HG03039 (cell line): ENCODE results near the gene PLCXD3.

Experiments
- ATAC-seq: cut with Tn5 transposase; IDR thresholded peaks from one replicate; pipeline ENCODE4 v1.9.1; 2021; ENCODE audit warnings: mild to moderate bottlenecking, moderate library complexity; ENCODE audit not compliant: unreplicated experiment

Gene PLCXD3

GRCh38 chr5:41510176-41510831 lies at the start of gene PLCXD3:
Gene PLCXD3 (minus strand): TSS chr5:41510601. CDS start chr5:41510526, 75 bp downstream.
- ATAC-seq = no peak

GRCh38 chr5:41559184-41559583 lies 48.8 kb upstream of the PLCXD3 start:
- no peak for ATAC-seq

- ATAC-seq = no peak
These were observed 47.9 kb upstream of the PLCXD3 start for GRCh38 chr5:41558295-41558694.

DNA sequence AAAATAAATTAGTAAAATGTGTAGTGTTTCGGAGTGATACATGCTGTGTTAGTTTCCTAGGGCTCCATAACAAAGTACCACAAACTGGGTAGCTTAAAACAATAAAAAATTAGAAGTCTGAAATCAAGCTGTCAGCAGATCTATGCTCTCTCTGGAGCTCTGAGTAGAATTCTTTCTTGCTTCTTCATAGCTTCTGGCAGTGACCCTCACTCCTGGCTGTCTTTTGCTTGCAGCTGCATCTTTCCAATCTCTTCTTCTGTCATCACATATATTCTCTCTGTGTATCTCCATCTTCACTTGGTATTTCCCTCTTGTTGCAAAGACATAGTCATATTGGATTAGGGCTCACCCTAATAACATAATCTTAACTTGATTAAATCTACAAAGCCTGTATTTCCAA lies 37.6 kb upstream of the PLCXD3 start:
- no peak for ATAC-seq

- no peak for ATAC-seq
These were observed 31.8 kb upstream of the PLCXD3 start for GRCh38 chr5:41542183-41542582.

DNA sequence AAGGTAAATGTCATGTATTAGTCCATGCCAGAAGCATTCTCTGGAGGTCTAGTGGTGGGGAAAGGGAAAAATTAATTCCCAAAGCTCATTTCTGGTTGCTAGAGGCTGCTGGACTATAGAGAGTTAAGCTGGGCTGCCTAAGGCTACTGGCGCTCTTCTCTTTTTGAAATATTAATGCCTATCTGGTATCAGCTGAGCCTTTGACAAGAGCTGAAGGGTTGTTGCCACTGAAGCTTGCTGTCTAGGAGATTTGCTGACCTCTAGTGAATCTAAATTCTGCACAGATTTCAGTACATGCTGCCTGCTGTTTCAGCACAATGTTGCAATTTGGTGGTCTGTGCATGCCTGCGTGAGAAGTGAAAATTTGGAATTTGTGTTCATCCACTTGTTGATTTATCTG lies 29.1 kb upstream of the PLCXD3 start:
- ATAC-seq = no peak

DNA sequence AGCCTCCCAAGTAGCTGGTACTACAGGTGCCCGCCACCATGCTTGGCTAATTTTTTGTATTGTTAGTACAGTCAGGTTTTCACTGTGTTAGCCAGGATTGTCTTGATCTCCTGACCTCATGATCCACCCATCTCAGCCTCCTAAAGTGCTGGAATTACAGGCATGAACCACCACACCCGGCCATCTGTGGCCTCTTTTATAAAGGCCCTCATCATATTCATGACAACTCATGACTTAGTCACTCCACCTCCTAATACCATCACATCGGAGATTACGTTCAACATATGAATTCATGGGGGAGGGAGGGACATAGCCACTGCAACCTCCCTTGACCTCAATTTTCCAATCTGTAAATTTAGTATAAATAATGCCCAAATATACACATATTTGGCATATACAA lies 27.2 kb upstream of the PLCXD3 start:
- ATAC-seq = no peak

GRCh38 chr5:41532485-41532884 lies 22.1 kb upstream of the PLCXD3 start:
- no peak for ATAC-seq

- ATAC-seq = no peak
These were observed 16.9 kb upstream of the PLCXD3 start for GRCh38 chr5:41527201-41527779.

DNA sequence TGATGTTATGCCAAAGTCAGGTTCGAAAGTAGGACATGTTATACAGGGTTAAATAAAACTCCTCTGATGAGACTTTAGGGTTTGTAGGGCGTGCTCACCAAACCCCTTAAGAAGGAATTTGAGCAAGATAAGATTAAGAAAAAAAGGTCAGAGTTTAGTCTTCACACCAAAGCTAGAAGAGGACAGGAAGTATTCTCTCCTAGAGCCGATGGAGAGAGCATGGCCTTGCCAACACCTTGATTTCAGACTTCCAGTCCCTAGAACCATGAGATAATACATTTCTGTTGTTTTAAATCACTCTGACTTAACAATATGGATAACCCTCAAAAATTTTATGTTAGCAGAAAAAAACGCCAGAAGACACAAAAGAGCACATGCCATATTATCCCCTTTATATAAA lies 16.3 kb upstream of the PLCXD3 start:
- no peak for ATAC-seq

GRCh38 chr5:41524174-41524573 lies 13.8 kb upstream of the PLCXD3 start:
- no peak for ATAC-seq

- ATAC-seq = no peak
These were observed 11.9 kb upstream of the PLCXD3 start for GRCh38 chr5:41522193-41522786.

DNA sequence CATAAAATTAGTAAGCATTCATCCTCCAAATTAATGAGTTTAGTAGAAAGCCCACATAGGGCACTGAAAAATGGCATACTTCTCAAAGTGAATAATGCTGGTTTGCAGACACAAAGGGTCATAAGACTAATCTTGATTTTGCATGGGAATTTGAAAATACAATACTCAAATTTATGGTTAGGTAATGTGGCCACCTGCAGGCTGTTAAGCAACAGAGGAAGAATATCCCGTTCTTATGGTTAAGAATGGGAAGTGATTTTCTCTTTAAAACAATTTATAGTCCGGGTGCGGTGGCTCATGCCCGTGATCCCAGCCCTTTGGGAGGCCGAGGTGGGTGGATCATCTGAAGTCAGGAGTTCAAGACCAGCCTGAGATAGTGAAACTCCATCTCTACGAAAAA lies 9.4 kb upstream of the PLCXD3 start:
- no peak for ATAC-seq

GRCh38 chr5:41517909-41518308 lies 7.5 kb upstream of the PLCXD3 start:
- no peak for ATAC-seq

GRCh38 chr5:41511241-41511640 lies 840 bp upstream of the PLCXD3 start:
- ATAC-seq = no peak

DNA sequence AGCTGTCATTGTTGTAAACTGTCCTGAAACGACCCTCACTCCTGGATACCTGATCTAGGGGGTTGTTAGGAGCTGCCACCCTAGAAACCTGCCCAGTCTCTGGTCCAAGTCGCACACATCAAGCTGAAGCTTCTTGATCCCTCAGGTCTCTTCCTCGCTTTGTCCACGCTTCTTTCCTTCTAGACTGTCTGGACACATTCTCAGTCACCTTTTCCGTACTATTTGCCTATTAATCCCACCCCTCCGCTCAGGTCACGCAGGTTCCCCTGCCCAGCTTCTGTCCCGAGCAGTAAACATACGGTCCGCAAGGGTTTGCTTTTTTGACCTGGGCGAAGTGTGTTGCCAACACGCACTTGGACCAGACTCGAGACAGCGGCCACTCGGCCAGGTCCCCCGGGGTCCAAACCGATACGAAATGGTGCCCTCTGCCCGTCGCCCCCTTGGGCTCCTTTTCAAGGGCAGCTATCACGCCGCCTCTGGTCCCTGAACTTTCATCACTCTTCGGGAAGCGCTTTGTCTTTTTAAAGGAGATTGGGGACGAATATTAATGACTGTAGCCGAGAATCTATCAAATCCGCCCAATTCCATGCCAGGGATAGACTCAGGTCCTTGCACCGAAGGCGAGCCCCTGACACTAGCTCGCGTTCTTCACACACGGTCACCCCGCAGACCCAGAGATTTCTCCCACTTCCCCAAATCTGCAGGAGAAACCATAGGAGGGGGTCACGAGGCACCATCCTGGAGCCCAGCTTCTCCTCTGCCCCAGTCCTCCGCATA lies 814 bp downstream of the PLCXD3 start:
- no peak for ATAC-seq

GRCh38 chr5:41508696-41509398 lies 1.6 kb downstream of the PLCXD3 start:
- no peak for ATAC-seq

GRCh38 chr5:41508186-41508585 lies 2.2 kb downstream of the PLCXD3 start:
- ATAC-seq = no peak

GRCh38 chr5:41507501-41507900 lies 2.9 kb downstream of the PLCXD3 start:
- ATAC-seq = no peak

- no peak for ATAC-seq
These were observed 6.5 kb downstream of the PLCXD3 start for GRCh38 chr5:41503860-41504259.

DNA sequence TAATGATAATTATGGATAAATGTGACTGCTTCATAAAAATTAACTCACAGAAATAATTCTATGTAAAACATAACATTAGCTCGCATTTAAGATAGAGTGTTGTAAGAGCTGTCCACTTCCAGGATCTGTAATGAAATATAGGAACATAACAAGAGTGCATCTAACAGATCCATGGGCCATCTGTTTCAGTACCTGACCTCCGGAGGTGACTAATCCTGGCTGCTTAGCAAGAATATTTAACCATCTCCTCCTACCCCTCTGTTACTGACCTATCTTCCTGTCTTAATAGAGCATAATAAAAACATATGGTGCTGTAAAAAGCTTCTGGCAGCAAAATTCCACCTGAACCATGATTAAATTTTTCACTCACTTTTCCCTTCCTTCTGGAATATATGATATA lies 7.1 kb downstream of the PLCXD3 start:
- ATAC-seq = no peak
